ENCODE results near the gene TRPC4. TPM values are rescaled to one million over a fixed set of nuclear protein-coding genes. Genes with fewer than 3 reads are reported as not detected.

The TRPC4 gene
- total RNA-seq (2022): not detected in 2 replicates
- percentile 4 among the genes with signal in this experiment for Bru-seq, nascent RNA
- percentile 4 among the genes with signal in this experiment for BruChase-seq, experiment 1, labeled RNA remaining after a 6-hour chase
- percentile 11 among the genes with signal in this experiment for BruChase-seq, experiment 2, labeled RNA remaining after a 2-hour chase
- long read RNA-seq: 0 reads

DNA sequence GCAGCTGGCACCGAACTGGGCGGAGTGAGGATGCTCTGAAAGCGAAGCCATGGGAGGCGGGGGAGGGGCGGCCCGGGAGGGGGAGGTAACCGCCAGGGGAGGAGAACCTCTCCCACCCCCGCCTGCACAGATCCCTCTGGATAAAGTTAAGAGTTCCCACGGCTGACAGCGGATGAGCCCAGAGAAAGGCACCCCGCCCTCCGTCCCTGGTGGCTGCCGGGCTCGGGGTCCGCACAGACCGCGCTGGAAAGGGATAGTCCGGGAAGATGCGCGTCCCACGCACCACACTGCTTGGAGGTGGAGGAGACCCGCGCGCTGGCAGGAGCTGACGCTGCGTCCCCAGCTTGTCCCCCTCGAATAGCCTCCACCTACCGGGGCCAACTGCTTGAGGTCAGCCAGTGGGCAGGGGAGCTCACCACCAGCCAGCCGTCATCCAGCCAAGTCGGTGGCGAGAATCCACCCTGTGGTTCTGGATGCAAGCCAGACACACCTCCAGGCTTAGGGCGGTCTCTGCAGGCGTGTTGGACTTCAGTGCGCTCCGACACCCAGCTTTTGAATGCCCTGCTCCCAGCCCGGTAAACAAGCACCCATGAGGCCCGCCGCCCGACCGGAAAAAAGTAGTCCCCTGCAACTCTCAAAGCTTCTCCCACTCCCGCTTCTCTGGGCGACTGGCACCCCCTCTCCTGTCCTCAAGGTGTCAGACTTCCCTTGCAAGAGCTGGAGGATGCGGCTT is at the start of gene TRPC4:
TRPC4 (minus strand) TSS at position 17 of the 733 bp plus-strand sequence. CDS start 86,439 bp downstream, outside the sequence.
- Mint-ChIP-seq H3K4me3 (ENCODE audit: unreplicated experiment) (peak within 1 kb of the TSS; percentile 71), H3K27me3 (ENCODE audit: insufficient read depth, unreplicated experiment) (peaks cover 12% of the 10 kb centered on the region), H3K36me3 (ENCODE audit: insufficient read depth, unreplicated experiment) (no peaks in the 10 kb centered on the region), H3K27ac (ENCODE audit: low read depth, unreplicated experiment) (no peak within 1 kb of the TSS), H3K4me1 (ENCODE audit: insufficient read depth, unreplicated experiment) (peaks cover 12% of the 10 kb centered on the region), H3K9me3 (ENCODE audit: unreplicated experiment) (no peaks in the 10 kb centered on the region)
- DNase-seq (ENCODE audit: unreplicated experiment): peak; percentile 78
- intact Hi-C loops (cut with micrococcal nuclease): loop anchor here (1.0 to 10.0 kb wide), 8 partner anchors 176 to 895 kb away; partner anchors contain the start of gene UFM1
- TF ChIP-seq, protein P1, sequence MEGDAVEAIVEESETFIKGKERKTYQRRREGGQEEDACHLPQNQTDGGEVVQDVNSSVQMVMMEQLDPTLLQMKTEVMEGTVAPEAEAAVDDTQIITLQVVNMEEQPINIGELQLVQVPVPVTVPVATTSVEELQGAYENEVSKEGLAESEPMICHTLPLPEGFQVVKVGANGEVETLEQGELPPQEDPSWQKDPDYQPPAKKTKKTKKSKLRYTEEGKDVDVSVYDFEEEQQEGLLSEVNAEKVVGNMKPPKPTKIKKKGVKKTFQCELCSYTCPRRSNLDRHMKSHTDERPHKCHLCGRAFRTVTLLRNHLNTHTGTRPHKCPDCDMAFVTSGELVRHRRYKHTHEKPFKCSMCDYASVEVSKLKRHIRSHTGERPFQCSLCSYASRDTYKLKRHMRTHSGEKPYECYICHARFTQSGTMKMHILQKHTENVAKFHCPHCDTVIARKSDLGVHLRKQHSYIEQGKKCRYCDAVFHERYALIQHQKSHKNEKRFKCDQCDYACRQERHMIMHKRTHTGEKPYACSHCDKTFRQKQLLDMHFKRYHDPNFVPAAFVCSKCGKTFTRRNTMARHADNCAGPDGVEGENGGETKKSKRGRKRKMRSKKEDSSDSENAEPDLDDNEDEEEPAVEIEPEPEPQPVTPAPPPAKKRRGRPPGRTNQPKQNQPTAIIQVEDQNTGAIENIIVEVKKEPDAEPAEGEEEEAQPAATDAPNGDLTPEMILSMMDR (IDR thresholded peaks at IDR 0.05; ENCODE audit: unreplicated experiment): peak; percentile 67
- ChIA-PET POLR2A (interaction anchor here (0.9 to 1.1 kb wide), 3 partner anchors 497 to 660 kb away, joined by 3 read pairs; no protein-coding TSS in a partner anchor), CTCF (interaction anchor here (0.5 to 4.0 kb wide), 23 partner anchors 20 to 831 kb away, joined by 3 to 30 read pairs (median 3); no protein-coding TSS in a partner anchor)
- no TSS peak for BruUV-seq (replicated peaks)

DNA sequence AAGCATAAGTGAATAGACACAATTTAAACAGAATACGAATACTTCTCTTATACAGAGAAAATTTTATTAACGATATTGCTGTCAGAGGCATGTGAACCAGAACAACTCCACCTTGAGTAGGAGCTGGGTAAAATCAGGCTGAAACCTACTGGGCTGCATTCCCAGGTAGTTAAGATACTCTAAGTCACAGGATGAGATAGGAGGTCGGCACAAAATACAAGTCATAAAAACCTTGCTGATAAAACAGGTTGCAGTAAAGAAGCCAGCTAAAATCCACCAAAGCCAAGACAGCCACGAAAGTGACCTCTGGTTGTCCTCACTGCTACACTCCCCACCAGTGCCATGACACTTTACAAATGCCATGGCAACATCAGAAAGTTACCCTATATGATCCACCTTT is 49.2 kb upstream of the TRPC4 start:
- Mint-ChIP-seq H3K9me3 (ENCODE audit: unreplicated experiment) (peaks cover 12% of the 10 kb centered on the region), H3K4me3 (ENCODE audit: unreplicated experiment) (no peak overlapping the region), H3K27me3 (ENCODE audit: insufficient read depth, unreplicated experiment) (no peaks in the 10 kb centered on the region), H3K36me3 (ENCODE audit: insufficient read depth, unreplicated experiment) (peaks cover 4% of the 10 kb centered on the region), H3K27ac (ENCODE audit: low read depth, unreplicated experiment) (no peak overlapping the region), H3K4me1 (ENCODE audit: insufficient read depth, unreplicated experiment) (peaks cover 9% of the 10 kb centered on the region)
- ChIA-PET CTCF (no interaction called here), POLR2A (no interaction called here)
- no peak for DNase-seq (ENCODE audit: unreplicated experiment)
- intact Hi-C loops (cut with micrococcal nuclease): no loop called here
- TF ChIP-seq, protein P1 (IDR thresholded peaks at IDR 0.05; ENCODE audit: unreplicated experiment): no peak
- BruUV-seq (replicated peaks): no TSS peak

DNA sequence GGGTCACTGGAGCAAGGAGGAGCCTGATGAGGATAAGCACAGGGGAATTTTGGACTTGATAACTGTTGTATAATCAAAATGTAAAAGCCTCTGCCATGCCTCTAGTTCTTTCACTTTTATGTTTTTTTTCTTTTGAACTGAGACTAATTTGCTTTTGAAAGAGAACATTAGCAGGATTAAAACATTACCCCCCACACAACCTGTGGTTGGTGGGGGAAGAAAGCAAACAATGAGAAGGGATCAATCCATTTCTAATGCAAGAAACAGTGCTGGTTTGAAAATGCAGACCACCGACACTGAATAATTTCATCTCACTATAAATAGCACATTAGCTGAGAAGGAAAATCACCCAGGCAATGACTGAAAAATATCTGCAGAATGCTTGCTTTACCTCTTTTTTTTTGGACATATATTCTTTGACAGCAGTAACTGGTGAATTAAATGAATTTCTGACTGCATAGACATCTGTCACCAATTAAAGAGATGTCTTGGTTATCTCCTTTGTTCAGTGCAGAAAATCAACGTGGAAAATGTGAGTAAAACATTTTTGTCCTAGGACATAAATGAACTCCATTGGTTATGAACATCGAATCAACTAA is 48.6 kb upstream of the TRPC4 start:
- peaks cover 9% of the 10 kb centered on the region for H3K4me1 Mint-ChIP-seq (ENCODE audit: insufficient read depth, unreplicated experiment)
- BruUV-seq (replicated peaks): no TSS peak

More for the DNA sequence above, 48.6 kb upstream of the TRPC4 start:
- H3K9me3 Mint-ChIP-seq (ENCODE audit: unreplicated experiment): peaks cover 12% of the 10 kb centered on the region
- DNase-seq (ENCODE audit: unreplicated experiment): no peak
- ChIA-PET POLR2A (no interaction called here), CTCF (no interaction called here)
- no peaks in the 10 kb centered on the region for H3K27me3 Mint-ChIP-seq (ENCODE audit: insufficient read depth, unreplicated experiment)
- H3K36me3 Mint-ChIP-seq (ENCODE audit: insufficient read depth, unreplicated experiment): peaks cover 4% of the 10 kb centered on the region
- no peak overlapping the region for H3K27ac Mint-ChIP-seq (ENCODE audit: low read depth, unreplicated experiment)
- TF ChIP-seq, protein P1 (IDR thresholded peaks at IDR 0.05; ENCODE audit: unreplicated experiment): no peak
- intact Hi-C loops (cut with micrococcal nuclease): no loop called here
- no peak overlapping the region for H3K4me3 Mint-ChIP-seq (ENCODE audit: unreplicated experiment)
